ENCODE measurements around the gene CAT. TPM values are rescaled to one million over a fixed set of nuclear protein-coding genes. Genes with fewer than 3 reads are reported as not detected.

CAT gene
- total RNA-seq, 1 experiment from 2014 or later, result 26.6 TPM

GRCh38 chr11:34487430-34487829, 48.7 kb downstream of the CAT start:
- H3K27me3 ChIP-seq (replicated peaks; ENCODE audit: insufficient read depth, low read depth, low read length, poor library complexity), result no peaks in the 10 kb centered on the region
- ChIA-PET CTCF (no interaction called here), POLR2A (ENCODE audit: low non-redundant PET) (no interaction called here)
- no peak for DNase-seq (ENCODE audit: low spot score)
- TF ChIP-seq EZH2 (IDR thresholded peaks at IDR 0.05; ENCODE audit: borderline replicate concordance, low read depth, low read length, poor library complexity, severe bottlenecking), result no peak
- no peak for TF ChIP-seq CTCF (conservative IDR thresholded peaks at IDR 0.05; ENCODE audit: low read depth, low read length)
- H3K9me3 ChIP-seq (ENCODE audit: low read depth, low read length, poor library complexity, severe bottlenecking), result no peaks in the 10 kb centered on the region
- H3K4me1 ChIP-seq (ENCODE audit: insufficient read depth, low read length, poor library complexity, severe bottlenecking), result no peaks in the 10 kb centered on the region
- no peaks in the 10 kb centered on the region for H3K36me3 ChIP-seq (ENCODE audit: insufficient read depth, low read length, poor library complexity, severe bottlenecking)
- intact Hi-C loops (cut with micrococcal nuclease; ENCODE audit: unreplicated experiment), result no loop called here
- no peak overlapping the region for H3K4me3 ChIP-seq (ENCODE audit: low read depth, low read length, poor library complexity, severe bottlenecking)
- BruUV-seq (replicated peaks), result no TSS peak
- no peak overlapping the region for H3K27ac ChIP-seq (ENCODE audit: low read depth, low read length, poor library complexity, severe bottlenecking)

DNA sequence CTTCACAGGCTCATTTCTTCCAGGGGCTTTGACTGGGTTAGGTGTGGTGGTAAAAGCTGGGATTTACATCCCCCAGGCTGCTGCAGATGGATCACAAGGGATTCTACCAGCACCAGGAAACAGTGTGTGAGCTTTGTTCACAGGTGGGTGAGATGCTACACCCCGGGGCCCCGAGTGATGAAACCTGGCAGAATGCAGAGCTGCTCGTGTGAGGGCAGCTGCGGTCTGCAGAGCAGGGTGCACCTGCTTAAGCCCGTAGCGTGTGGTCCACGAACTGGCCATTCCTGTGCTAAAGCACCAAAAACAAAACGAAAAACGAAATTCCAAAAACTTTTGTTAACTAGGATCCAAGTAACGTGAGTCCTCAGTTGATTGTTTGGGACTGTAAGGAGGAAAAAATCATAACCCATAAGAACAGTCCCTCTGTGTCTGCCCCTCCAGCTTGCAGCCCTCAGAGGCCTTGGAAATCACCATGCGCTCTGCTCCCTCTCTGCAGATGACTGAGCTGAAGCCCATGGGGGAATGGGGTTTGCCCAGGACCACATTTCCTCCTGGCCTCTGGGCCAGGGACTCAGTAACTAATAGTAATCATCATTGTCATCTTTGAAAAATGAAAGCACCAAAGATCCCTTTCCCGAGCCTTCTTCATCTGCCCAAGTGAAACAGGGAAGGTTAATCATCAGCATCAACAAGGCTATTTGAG, 50.3 kb downstream of the CAT start:
- no TSS peak for BruUV-seq (replicated peaks)
- ChIA-PET CTCF (no interaction called here), POLR2A (ENCODE audit: low non-redundant PET) (no interaction called here)
- no peak for DNase-seq (ENCODE audit: low spot score)
- no peaks in the 10 kb centered on the region for H3K4me1 ChIP-seq (ENCODE audit: insufficient read depth, low read length, poor library complexity, severe bottlenecking)
- H3K9me3 ChIP-seq (ENCODE audit: low read depth, low read length, poor library complexity, severe bottlenecking), result no peaks in the 10 kb centered on the region
- no peaks in the 10 kb centered on the region for H3K36me3 ChIP-seq (ENCODE audit: insufficient read depth, low read length, poor library complexity, severe bottlenecking)
- no peaks in the 10 kb centered on the region for H3K27me3 ChIP-seq (replicated peaks; ENCODE audit: insufficient read depth, low read depth, low read length, poor library complexity)
- H3K27ac ChIP-seq (ENCODE audit: low read depth, low read length, poor library complexity, severe bottlenecking), result no peak overlapping the region
- TF ChIP-seq CTCF (conservative IDR thresholded peaks at IDR 0.05; ENCODE audit: low read depth, low read length), result no peak
- TF ChIP-seq EZH2 (IDR thresholded peaks at IDR 0.05; ENCODE audit: borderline replicate concordance, low read depth, low read length, poor library complexity, severe bottlenecking), result no peak
- intact Hi-C loops (cut with micrococcal nuclease; ENCODE audit: unreplicated experiment), result no loop called here
- no peak overlapping the region for H3K4me3 ChIP-seq (ENCODE audit: low read depth, low read length, poor library complexity, severe bottlenecking)

DNA sequence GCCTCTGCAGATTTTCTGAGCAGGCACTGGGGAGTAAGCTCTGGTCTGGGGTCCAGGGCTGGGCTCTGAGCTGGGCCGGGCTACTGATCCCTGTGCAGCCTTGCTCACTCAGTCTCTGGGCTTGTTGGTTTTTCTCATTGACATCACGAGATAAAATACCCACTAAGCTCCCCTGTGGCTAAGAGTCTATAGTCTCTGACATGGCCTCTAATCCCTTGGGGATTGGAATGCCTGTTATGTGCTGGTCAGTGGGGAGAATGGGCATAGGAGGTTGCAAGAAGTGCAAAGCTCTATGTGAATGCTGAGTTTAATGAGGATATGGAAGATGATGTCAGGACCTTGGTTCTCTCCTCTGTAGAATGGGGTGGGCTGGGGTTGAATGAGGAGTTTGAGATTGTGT, 51.6 kb downstream of the CAT start:
- no TSS peak for BruUV-seq (replicated peaks)
- Histone ChIP-seq H3K9me3 (ENCODE audit: low read depth, low read length, poor library complexity, severe bottlenecking) (no peaks in the 10 kb centered on the region), H3K4me3 (ENCODE audit: low read depth, low read length, poor library complexity, severe bottlenecking) (no peak overlapping the region), H3K27ac (ENCODE audit: low read depth, low read length, poor library complexity, severe bottlenecking) (no peak overlapping the region), H3K36me3 (ENCODE audit: insufficient read depth, low read length, poor library complexity, severe bottlenecking) (no peaks in the 10 kb centered on the region), H3K27me3 (replicated peaks; ENCODE audit: insufficient read depth, low read depth, low read length, poor library complexity) (no peaks in the 10 kb centered on the region), H3K4me1 (ENCODE audit: insufficient read depth, low read length, poor library complexity, severe bottlenecking) (no peaks in the 10 kb centered on the region)
- ChIA-PET POLR2A (ENCODE audit: low non-redundant PET) (interaction anchor here (0.5 kb wide), 1 partner anchor 26 kb away, joined by 4 read pairs; no protein-coding TSS in a partner anchor), CTCF (no interaction called here)
- no peak for TF ChIP-seq CTCF (conservative IDR thresholded peaks at IDR 0.05; ENCODE audit: low read depth, low read length)
- TF ChIP-seq EZH2 (IDR thresholded peaks at IDR 0.05; ENCODE audit: borderline replicate concordance, low read depth, low read length, poor library complexity, severe bottlenecking), result no peak
- DNase-seq (ENCODE audit: low spot score), result no peak
- intact Hi-C loops (cut with micrococcal nuclease; ENCODE audit: unreplicated experiment), result loop anchor here (5.0 kb wide), 2 partner anchors 503 to 653 kb away; no protein-coding TSS in a partner anchor
